SH-SY5Y (cell line): Measurements from ENCODE around the gene XYLB.

ENCODE experiments used
- GATA2 ChIP-seq: IDR thresholded peaks from 2 replicates; pipeline ENCODE4 v1.6.1; 2011; ENCODE audit warnings: mild to moderate bottlenecking, low read depth, low read length
- GATA3 ChIP-seq: IDR thresholded peaks from 2 replicates; pipeline ENCODE4 v1.6.1; 2011; ENCODE audit warnings: low read depth, mild to moderate bottlenecking, low read length, moderate library complexity

DNA sequence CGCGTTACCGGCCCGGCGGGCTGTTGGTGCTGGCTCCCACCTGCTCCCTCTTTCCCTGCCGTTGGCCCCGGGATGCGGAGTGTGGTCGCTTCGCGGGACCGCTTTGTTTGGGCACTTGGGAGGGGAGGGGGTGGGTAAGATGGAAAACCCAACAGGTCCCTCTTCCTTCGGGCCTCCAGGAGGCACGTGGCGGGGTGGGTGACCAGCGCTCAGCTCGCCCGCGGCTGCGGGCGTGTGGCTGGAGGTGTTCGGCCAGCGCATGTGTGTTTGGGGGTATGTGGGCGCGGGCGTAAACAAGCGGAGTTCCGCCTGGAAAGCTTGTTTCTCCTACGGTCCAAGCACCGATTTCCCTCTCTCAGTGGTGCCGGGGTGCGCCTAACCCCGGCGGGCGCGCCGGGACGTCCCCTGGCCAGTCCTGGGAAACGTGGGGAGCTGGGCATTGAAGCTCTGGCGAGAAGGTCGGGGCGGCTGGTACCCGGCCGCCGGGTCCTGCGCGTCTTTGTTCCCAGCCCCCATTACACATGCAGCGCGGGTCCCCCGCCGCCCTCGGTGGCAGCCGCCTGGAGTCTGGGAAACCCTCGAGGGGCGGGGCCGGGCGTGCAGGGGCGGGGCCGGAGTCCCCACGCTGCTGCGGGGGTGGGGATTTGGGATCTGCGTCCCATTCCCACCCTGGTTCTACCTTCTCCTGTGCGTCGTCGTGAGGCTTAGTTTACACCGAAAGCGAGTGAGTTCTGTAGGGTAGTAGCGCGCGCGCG lies 108.5 kb downstream of the XYLB start:
- TF ChIP-seq GATA3 (no peak), GATA2 (no peak)
